ENCODE results near the gene COQ8B.
A peak's percentile ranks its signal among the peaks of the same experiment; 100 is the strongest.

The COQ8B gene

GRCh38 chr19:40691421-40692211 lies 25.1 kb downstream of the COQ8B start:
- no peak for DNase-seq (ENCODE audit: low read depth)

GRCh38 chr19:40690693-40691420 lies 25.8 kb downstream of the COQ8B start:
- peak; percentile 50 for DNase-seq (ENCODE audit: low read depth)

GRCh38 chr19:40690050-40690692 lies 26.5 kb downstream of the COQ8B start, which contains the start of gene NUMBL:
NUMBL (minus strand) TSS chr19:40690651; CDS start chr19:40690483, 168 bp downstream.
- no peak for DNase-seq (ENCODE audit: low read depth)

- DNase-seq (ENCODE audit: low read depth): no peak
These were observed 27.2 kb downstream of the COQ8B start for GRCh38 chr19:40689339-40690049.

GRCh38 chr19:40688987-40689338 lies 27.7 kb downstream of the COQ8B start:
- DNase-seq (ENCODE audit: low read depth): no peak

GRCh38 chr19:40688309-40688708 lies 28.4 kb downstream of the COQ8B start:
- no peak for DNase-seq (ENCODE audit: low read depth)

GRCh38 chr19:40687525-40688016 lies 29.1 kb downstream of the COQ8B start:
- no peak for DNase-seq (ENCODE audit: low read depth)

- DNase-seq (ENCODE audit: low read depth): no peak
These were observed 29.7 kb downstream of the COQ8B start for GRCh38 chr19:40686882-40687524.

GRCh38 chr19:40685563-40685962 lies 31.1 kb downstream of the COQ8B start:
- DNase-seq (ENCODE audit: low read depth): no peak

GRCh38 chr19:40685016-40685526 lies 31.6 kb downstream of the COQ8B start:
- no peak for DNase-seq (ENCODE audit: low read depth)

- DNase-seq (ENCODE audit: low read depth): no peak
These were observed 32.4 kb downstream of the COQ8B start for GRCh38 chr19:40684280-40684679.

GRCh38 chr19:40683437-40683836 lies 33.2 kb downstream of the COQ8B start:
- DNase-seq (ENCODE audit: low read depth): no peak

- no peak for DNase-seq (ENCODE audit: low read depth)
These were observed 34.2 kb downstream of the COQ8B start for GRCh38 chr19:40682431-40682964.

- no peak for DNase-seq (ENCODE audit: low read depth)
These were observed 35.6 kb downstream of the COQ8B start for GRCh38 chr19:40681039-40681438.

GRCh38 chr19:40677156-40677555 lies 39.5 kb downstream of the COQ8B start:
- no peak for DNase-seq (ENCODE audit: low read depth)

GRCh38 chr19:40674291-40674690 lies 42.4 kb downstream of the COQ8B start:
- no peak for DNase-seq (ENCODE audit: low read depth)

GRCh38 chr19:40673397-40673796 lies 43.3 kb downstream of the COQ8B start:
- no peak for DNase-seq (ENCODE audit: low read depth)

GRCh38 chr19:40672573-40673299 lies 44.0 kb downstream of the COQ8B start:
- DNase-seq (ENCODE audit: low read depth): no peak

GRCh38 chr19:40672038-40672437 lies 44.6 kb downstream of the COQ8B start:
- no peak for DNase-seq (ENCODE audit: low read depth)

- no peak for DNase-seq (ENCODE audit: low read depth)
These were observed 45.3 kb downstream of the COQ8B start for GRCh38 chr19:40671404-40671803.

Measured in HS-5 (cell line).